ENCODE measurements around the gene EXD3.
"Not testable (repeated sequence)": the region's sequence is repeated elsewhere in the genome, so short reads cannot be mapped to it uniquely, and the experiment has no call there.

EXD3 gene

GRCh38 chr9:137454597-137455358 lies 31.8 kb upstream of the EXD3 start:
- no peak for TF ChIP-seq ZNF274 (IDR thresholded peaks at IDR 0.05; ENCODE audit: low read depth, low read length)
- peak overlapping the region; percentile 44; the same call in 1 of the 2 replicates for H3K4me3 ChIP-seq (ENCODE audit: low read length)

GRCh38 chr9:137454145-137454596 lies 31.2 kb upstream of the EXD3 start:
- H3K4me3 ChIP-seq (ENCODE audit: low read length): peak overlapping the region; percentile 44; the same call in 1 of the 2 replicates
- TF ChIP-seq ZNF274 (IDR thresholded peaks at IDR 0.05; ENCODE audit: low read depth, low read length): no peak

GRCh38 chr9:137453643-137454081 lies 30.7 kb upstream of the EXD3 start:
- no peak for TF ChIP-seq ZNF274 (IDR thresholded peaks at IDR 0.05; ENCODE audit: low read depth, low read length)
- H3K4me3 ChIP-seq (ENCODE audit: low read length): no peak overlapping the region; the same call in 1 of the 2 replicates

GRCh38 chr9:137452761-137453642 lies 30.0 kb upstream of the EXD3 start:
- no peak overlapping the region for H3K4me3 ChIP-seq (ENCODE audit: low read length)
- no peak for TF ChIP-seq ZNF274 (IDR thresholded peaks at IDR 0.05; ENCODE audit: low read depth, low read length)

- H3K4me3 ChIP-seq (ENCODE audit: low read length): no peak overlapping the region
- TF ChIP-seq ZNF274 (IDR thresholded peaks at IDR 0.05; ENCODE audit: low read depth, low read length): no peak
Measured at GRCh38 chr9:137452006-137452760, 29.2 kb upstream of the EXD3 start.

GRCh38 chr9:137451264-137452005 lies 28.5 kb upstream of the EXD3 start:
- H3K4me3 ChIP-seq (ENCODE audit: low read length): not testable (repeated sequence)

- H3K4me3 ChIP-seq (ENCODE audit: low read length): not testable (repeated sequence)
Measured at GRCh38 chr9:137450539-137451222, 27.7 kb upstream of the EXD3 start.

- TF ChIP-seq ZNF274 (IDR thresholded peaks at IDR 0.05; ENCODE audit: low read depth, low read length): no peak
- H3K4me3 ChIP-seq (ENCODE audit: low read length): no peak overlapping the region
Measured at GRCh38 chr9:137449931-137450538, 27.1 kb upstream of the EXD3 start.

GRCh38 chr9:137449081-137449844 lies 26.3 kb upstream of the EXD3 start:
- TF ChIP-seq ZNF274 (IDR thresholded peaks at IDR 0.05; ENCODE audit: low read depth, low read length): no peak
- H3K4me3 ChIP-seq (ENCODE audit: low read length): no peak overlapping the region

GRCh38 chr9:137448602-137448962 lies 25.6 kb upstream of the EXD3 start:
- TF ChIP-seq ZNF274 (IDR thresholded peaks at IDR 0.05; ENCODE audit: low read depth, low read length): no peak
- no peak overlapping the region for H3K4me3 ChIP-seq (ENCODE audit: low read length)

- H3K4me3 ChIP-seq (ENCODE audit: low read length): no peak overlapping the region
- TF ChIP-seq ZNF274 (IDR thresholded peaks at IDR 0.05; ENCODE audit: low read depth, low read length): no peak
Measured at GRCh38 chr9:137447722-137448601, 25.0 kb upstream of the EXD3 start.

All from GM08714 (cell line).